Activated CD4-positive, alpha-beta T cell treated with anti-CD3 and anti-CD28 coated beads for 48 hours (primary cell): ENCODE measurements around the gene C1orf174.

Experiments
- DNase-seq: peaks from one replicate; pipeline ENCODE4 v3.0.0-alpha.2; 2020

Gene C1orf174

DNA sequence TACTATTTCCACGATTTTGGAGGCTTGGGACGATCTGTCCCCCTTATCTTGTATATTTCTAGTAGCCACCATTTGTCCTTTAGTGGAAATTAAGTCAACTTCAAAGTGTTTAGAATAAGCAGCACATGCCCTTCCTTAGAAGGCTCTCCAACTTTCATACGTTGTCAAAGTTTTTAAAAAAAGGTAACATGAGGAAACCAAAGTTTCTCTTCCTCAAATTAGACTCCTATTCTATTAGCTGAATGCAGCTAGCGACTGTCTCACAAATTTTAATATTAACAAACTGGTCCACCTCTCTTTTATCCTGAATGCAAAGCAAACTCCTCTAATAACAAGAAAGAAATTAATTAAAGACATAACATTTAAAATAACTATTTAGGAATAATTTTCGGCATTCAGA, 6.9 kb downstream of the C1orf174 start:
- no peak for DNase-seq

DNA sequence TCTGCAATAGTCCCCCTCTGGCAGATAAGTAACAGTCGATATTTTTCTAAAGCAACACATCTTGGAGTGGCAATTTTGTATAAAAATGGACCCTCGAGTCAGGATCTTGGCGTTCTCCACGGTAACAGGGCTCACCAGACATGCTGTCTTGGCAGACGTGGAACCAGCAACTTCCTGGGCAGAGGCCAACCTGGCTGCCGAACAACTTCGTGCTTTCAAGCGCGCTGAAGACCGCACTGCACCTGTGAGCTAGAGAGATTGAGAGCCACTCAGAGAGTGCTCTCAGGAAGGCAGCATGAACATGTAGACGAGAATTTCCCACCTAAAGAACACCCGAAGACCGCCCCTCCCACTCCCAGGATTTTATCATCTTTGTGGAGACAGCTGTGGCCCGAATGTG, 7.3 kb downstream of the C1orf174 start:
- DNase-seq = no peak

DNA sequence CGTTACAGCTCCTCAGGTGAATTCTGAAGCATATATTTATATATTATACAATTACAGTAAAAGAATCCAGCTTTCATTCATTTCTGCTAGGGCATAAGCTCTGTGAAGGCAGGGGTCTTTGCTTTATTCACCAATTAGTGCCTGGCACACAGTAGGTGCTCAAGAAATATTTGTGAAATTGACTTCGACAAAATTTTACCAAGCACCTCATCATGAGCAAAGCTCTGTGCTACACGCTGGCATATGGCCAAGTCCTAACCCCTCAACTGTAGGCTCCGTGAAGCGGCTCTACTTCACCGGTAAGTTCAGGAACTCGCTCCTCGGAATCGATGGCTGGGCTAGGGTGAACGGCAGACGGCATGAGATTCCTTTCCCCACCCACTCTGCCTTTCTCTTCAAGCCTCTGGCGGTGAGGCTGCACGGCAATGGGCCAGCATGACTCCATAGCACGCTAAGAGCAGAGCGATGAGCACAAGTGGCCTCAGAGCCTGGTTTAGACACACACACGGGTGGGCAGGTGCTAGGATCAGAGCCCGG, 8.7 kb downstream of the C1orf174 start:
- no peak for DNase-seq

DNA sequence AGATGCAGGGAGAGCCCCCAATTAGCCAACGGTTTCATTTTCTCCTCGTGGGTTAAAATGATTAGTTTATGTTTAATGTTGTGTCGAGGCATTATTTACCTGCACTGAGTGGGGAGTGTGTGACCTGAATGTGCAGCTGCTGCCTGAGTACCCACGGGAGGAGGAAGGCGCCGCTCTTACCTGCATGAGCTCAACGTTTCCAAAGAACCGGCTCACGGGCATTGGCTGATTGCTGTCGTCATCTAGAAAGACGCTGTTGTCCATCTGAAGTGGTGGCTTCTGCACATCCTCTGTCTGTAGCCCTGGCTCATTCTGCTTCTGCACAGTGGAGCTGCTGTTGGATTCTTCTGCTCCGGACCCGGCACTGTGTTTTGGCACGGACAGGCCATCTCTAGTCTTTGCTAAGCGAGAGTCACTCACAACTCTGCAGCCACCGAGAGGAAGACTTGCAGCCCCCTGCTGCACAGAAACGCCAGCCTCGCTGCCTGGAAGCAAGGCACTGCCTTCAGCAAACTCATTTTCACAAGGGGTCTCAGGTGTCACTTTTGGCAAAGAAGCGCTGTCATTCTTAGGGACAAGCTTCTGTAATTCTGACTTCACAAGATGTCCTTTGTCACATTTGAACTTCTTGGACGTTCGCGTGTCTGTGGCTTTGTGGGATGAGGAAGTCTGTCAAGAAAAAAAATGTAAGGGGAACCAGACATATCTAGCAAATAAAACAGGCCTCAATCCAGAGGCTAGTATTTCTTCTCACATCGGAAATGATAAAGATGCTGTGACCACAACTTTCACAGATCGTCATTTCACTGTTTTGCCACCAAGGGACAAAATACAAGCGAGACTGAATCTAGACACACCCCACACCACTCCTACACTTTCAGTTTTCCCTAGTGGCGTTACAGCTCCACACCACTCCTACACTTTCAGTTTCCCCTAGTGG, 9.4 kb downstream of the C1orf174 start:
- DNase-seq = peak; percentile 30

DNA sequence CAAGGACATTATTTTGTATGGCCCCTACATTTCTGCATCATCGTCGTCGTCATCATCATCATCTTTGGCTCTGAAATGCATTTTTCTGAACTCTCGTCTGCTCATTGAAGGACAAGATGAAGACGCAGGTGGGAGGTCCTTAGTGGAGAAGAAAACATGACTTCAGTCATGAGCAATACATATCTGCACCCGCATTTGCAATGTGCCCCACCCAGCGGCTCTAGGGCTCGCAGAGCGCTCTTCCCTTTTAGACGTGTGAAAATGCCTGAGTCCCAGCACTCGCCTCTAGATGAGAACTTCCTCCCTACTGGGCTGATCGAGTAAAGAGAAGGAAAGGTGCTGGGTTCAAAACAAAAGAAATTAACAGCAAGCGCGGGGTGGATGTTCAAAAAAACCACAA, 10.1 kb downstream of the C1orf174 start:
- DNase-seq = no peak

DNA sequence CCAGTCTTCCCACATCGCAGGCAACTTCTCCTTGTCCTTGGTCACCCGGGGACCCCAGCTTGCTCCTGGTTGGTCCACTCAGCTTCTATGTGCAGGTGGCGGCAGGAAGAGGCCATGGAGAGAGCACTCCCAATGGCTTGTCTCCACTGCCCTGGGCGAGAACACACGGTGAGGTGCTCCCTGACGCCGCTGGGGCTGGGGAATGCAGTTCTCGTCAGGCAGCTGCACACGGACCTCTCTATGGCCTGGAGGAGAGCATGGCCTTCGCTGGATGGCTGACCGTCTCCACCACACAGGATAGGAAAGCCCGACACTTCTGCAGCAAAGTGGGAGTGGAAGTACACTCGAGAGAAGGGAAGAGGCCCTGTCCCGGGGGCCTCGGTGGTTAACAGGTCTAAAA, 11.8 kb downstream of the C1orf174 start:
- DNase-seq = no peak

DNA sequence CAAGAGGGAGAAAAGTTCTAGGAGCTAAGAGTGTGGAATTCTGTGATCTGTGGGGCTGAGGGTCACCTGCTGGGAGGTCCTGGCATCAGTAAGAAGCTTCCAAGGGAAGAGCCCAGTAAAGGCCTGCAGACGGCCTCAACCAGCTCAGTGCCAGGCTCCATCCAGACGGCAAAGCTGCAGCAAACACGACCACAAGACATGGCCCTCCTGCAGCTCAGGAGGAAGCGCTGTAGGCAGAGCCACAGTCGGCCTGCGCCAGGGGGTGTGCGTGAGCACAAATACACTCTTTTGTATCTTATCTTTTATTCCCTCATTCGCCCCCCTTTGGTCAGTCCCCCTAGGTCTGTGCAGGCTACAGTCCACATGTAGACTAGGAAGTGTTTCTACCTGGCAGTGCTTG, 13.4 kb downstream of the C1orf174 start:
- DNase-seq = no peak

DNA sequence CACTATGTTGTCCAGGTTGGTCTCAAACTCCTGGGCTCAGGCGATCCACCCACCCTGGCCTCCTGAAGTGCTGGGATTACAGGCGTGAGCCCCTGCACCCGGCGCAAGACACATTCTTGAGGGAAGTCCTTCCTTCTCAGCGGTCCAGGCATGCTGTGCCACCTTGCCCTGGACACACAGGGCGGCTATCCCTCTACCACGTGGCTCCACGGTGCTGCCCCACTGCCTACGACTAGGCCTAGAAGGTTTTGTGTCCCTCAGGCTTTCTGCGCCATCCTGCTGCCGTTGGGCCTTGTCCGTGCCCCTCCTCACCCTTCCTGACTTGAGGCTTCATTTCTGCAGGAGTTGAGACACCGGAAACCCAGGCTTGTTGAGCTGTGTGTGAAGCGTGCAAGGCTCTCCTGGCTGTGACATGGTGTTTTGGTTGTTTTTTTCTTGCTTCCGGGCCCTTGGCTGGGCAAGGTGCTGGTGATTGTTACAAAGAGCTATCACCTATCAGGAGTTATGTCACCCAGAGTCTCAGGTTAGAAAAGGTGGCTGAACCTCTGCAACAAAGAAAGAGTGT, 13.9 kb downstream of the C1orf174 start:
- no peak for DNase-seq

DNA sequence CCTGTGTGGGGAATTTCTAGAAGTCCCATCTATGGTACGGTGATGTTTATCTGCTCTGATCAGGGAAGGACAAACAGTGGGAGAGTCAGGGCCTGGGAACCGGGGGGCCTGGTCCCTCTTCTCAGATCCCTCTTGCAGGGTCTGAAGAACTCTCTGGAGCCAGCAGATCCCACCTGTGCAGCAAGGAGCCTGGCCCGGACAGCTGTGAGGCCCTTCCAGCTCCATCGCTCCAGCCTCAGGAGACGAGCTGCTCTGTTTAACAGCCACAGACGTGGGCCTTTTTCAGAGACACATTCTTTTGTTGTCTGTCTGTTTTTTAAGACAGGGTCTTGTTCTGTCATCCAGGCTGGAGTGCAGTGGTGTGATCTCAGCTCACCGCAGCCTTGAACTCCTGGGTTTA, 14.5 kb downstream of the C1orf174 start:
- DNase-seq = no peak

DNA sequence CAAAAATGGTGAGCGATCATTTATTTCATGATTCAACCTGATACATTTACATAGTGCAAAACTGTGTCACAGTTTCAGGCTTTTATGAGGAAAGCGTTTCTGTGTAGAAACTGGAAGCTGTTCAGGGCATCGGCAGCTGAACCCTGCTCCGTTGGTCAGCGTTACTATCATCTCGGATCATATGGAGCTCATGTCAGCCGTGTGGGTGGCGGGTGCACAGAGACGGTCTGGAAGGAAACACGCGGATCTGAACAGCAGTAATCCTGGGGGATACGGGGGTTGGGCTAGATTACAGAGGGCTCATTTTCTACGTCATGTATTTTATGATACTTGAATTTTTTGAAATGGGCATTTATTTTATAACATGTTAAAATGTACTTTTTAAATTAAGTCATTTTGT, 15.1 kb downstream of the C1orf174 start:
- no peak for DNase-seq

DNA sequence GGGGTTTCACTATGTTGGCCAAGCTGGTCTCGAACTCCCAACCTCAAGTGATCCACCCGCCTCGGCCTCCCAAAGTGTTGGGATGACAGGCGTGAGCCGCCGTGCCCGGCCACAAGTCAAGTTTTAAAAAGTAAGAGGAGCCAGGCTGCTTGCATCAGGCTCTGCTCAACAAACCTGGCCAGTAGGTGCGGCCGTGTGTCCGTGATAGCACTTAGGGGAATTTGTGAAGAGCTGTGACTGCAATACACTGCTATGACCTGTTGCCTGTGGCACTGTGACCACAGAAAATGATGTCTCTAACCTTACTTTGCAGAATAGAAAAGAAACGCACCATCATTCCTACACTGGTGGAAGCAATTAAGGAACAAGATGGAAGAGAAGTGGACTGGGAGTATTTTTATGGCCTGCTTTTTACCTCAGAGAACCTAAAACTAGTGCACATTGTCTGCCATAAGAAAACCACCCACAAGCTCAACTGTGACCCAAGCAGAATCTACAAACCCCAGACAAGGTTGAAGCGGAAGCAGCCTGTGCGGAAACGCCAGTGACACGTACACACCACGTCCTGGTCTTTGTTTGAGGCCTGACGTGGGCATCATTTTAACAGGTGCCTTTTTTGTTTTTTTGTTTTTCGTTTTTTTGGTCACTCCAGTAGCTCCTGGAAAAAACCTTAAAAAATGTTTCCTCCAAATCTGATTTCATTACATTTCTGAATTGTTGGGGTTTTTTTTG, 16.7 kb downstream of the C1orf174 start:
- no peak for DNase-seq

DNA sequence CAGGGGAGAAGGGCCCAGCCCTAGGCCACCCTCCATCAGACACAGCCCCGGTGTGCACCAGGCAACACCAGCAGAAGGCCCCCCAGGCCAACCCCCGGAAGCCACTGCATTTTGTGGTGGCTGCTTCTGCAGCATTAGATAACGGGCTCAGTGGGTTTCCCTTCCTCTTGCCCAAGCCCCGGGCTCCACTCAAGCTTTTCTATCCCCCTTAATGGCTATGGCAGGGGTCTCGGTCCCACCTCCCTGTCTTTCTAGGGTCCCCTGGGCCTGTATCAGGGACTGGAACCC, 18.9 kb downstream of the C1orf174 start:
- no peak for DNase-seq

DNA sequence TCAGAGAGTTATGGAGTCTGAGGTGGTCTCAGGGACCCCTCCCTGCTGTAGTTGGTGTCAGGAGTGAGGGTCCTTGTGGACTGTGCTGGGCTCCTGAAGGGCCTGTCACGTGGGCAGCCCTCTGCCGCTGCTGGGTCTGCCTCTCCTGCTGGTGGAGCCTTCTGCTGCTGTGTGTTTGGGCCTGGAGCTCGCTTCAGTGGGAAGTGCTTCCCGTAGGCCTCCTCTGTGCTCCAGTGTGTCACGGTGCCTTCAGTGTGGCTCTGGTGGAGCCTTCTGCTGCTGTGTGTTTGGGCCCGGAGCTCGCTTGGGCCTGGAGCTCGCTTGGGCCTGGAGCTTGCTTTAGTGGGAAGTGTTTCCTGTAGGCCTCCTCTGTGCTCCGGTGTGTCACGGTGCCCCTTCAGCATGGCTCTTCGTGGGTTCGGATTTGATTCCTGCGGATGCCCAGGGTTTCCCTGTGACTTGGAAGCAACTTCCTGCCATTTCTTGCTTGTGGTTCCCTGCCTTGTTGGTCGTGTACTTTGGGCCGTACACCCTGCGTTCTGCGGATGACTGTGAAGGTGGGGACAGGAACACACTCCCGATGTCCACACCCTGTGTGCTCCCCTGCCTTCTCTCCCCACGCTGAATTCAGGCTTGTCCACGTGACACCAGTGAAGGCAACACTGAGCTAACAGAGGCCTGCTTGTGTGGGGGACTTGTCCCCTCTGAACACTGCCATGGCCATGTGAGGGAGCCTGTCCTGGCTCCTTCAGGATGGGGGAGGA, 19.5 kb downstream of the C1orf174 start:
- no peak for DNase-seq

DNA sequence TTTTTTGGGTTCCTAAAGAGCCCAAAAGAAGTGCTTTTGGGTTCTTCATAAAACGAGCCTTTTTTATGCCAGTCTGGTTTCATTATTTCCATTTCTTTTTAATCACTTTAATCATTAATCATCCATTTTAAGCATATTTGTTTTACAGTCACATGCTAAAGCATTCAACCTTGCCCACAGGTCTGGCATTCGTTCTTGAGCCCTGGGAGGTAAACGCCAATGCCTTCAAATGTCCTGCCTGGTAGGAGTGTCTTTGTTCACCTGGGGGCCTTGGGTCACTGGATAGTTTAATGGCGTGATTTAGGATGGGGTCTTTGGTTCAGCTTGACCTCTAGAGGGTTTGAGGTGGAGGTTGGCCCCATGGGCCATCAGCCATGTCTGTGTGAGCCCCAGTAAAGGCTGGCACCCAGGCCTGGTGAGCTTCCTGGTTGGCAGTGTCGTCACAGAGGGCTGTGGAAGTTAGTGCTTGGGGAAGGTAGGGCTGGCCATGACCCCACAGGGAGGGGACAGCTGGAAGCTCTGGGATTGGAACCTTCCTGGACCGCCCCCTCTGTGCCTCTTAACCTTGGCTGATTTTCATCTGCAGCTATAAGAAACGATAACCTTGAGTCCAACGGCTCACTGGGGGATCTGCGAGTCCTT, 20.2 kb downstream of the C1orf174 start:
- DNase-seq = no peak

DNA sequence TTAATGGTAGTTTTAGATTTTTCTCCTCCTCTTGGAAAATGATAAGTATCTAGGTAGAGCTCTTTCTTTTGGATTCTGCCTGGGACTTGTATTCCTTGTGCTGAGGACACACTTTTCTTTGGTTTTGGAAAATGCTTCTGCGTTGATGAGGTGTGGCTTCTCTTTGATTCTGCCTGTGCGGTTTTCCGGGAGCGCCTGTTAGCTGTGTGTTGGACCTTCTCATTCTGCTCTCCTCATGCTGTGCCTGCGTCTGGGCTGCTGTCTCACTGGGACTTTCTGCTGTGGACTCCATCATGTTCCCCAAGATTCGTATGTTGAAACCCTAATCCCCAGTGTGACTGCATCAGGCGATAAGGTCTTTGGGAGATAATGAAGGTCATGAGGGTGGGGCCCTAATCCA, 21.0 kb downstream of the C1orf174 start:
- DNase-seq = no peak

DNA sequence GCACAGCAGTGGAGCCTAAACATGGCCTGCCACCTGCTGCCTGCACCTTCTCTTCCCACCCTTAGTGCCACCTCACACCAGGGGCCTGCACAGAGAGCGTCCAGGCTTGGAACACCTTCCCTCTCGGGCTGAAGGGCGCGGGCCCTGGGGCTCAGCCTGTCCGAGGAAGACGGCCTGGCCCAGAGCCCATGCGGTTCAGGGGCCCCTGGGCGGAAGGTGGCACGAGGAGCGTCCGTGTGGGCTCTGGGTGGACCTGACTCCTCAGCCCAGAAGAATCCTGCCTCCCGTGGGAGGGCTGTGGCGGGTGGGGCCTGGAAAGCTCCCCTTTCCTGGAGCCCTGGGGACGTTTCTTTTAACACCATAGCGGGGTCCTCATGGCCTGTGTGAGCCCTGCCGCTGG, 23.4 kb downstream of the C1orf174 start:
- no peak for DNase-seq

DNA sequence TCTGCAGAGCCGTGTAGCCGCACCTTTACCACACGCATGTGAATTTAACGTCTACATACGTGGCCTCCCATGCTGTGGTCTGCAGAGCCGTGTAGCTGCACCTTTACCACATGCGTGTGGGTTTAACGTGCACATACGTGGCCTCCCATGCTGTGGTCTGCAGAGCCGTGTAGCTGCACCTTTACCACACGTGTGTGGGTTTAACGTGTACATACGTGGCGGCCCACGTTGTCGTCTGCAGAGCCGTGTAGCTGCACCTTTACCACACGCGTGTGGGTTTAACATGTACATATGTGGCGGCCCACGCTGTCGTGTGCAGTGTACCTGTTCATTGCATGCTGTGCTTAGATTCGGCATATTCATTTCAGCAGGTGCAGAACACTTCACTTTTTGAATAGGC, 25.3 kb downstream of the C1orf174 start:
- no peak for DNase-seq

DNA sequence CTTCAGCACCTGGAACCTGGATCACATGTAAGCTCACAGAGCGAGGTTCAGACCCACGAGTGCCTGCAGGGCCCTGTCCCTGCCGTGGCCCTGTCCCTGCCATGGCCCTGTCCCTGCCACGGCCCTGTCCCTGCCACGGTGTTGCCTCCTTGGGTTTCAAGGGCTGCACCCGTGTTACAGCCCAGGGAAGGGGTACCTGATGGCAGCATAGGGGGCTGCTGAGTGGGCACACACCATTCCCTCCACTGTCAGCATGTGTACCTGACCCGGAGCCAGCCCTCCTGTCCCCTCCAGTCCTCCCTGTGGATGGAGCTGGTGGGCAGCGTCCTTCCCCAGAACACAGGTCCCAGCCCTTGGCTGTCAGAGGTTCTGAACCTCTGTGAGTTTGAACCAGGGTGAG, 27.5 kb downstream of the C1orf174 start:
- DNase-seq = no peak

DNA sequence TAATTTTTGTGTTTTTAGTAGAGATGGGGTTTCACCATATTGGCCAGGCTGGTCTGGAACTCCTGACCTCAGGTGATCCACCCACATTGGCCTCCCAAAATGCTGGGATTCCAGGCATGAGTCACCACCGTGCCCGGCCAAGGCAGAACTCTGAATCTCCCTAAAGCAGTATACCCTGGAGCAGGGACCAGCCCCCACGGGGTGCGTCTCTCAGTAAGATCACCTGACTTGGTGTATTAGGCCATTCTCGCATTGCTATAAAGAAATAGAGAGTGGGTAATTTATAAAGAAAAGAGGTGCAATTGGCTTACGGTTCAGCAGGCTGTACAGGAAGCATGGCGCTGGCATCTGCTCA, 28.6 kb downstream of the C1orf174 start:
- DNase-seq = no peak

DNA sequence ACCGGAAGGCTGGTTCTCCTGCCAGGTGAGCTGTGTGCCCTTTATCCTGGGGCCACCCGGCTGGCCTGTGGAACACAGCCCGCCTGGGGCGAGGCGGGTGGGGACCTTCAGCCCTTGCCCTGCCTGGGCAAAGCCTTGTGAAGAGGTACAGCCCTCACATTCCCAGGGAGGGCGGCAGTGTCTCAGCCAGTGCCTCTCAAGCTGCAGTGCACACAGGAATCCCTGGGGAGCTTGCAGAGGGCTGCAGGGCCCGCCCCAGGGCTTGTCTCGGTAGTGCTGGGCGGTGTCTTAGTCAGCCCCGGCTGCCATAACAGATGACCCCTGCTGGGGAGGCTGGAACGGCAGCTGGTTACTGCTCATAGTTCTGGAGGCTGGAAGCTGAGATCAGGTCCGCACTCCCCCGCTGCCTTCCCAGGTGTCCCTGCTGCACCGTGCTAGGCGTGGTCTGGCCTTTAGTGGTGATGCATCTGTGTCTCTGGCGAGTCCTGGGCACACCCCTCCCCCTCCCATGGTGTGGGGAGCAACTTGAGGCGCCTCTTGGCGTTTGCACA, 30.2 kb downstream of the C1orf174 start:
- no peak for DNase-seq

DNA sequence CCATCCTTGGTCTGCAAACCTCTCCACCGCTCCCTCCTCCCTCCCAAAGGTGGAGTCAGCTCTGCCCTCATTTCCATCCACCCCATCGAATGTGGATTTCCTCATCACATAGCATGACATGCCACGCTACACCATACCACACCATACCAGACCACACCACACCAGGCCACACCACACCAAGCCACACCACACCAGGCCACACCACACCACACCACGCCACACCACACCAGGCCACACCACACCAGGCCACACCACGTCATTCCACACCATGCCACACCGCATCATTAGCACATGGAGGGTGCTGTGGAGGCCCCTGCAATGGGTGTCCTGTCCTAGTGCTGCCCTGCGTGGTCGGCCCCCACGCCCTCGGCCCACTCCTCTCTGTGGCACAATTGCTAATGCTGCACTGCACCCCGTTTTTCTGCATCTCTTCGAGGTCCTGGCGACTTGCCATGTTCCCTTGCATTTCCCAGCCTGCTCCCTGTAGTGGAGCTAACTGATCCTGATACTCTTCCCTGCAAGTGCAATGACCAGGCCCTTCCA, 31.5 kb downstream of the C1orf174 start:
- no peak for DNase-seq

DNA sequence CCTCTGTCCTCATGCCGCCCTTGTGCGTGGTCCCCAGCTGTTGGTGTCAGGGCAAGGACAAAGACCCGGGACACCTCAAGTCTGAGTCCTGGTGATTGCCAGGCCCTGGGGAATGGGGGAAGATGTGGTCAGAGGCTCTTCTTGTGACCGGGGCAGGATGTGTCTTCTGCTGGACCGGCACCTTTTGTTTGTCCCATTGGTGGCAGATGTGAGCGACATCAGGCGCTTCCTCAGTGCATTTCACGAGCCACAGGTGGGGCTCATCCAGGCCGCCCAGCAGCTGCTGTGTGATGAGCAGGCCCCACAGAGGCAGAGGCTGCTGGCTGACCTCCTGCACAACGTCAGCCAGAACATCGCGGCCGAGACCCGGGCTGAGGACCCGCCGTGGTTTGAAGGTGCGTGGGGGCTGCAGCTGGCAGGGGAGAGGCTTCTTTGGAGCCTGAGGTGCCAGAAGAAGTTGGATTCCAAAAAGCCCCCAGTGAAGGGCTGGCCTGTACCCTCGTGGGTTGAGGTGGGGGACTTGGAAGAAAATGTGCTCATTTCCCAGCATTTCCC, 34.4 kb downstream of the C1orf174 start:
- DNase-seq = no peak
